GM23338 (cell line): Measurements from ENCODE around the gene DRD2. TPM values are rescaled to one million over a fixed set of nuclear protein-coding genes. Genes with fewer than 3 reads are reported as not detected.

ENCODE experiments used
- ATAC-seq: fragments of 200-7000 bp; cut with Tn5 transposase; 3 replicates; pipeline ENCODE4 v1.9.1; 2020
- DNase-seq: peaks from one replicate; pipeline ENCODE4 v3.0.0-alpha.2; 2015; ENCODE audit warnings: low spot score
- H2AFZ ChIP-seq: fragments of 200-600 bp; sonication (generic); 2 replicates; pipeline ENCODE4 v1.8.0; 2016; ENCODE audit warnings: antibody characterized with exemption, mild to moderate bottlenecking, moderate library complexity
- H3F3A ChIP-seq: fragments of 200-600 bp; sonication (generic); replicated peaks from 2 replicates; pipeline ENCODE4 v1.8.0; 2017; ENCODE audit warnings: antibody characterized with exemption, mixed run types, low read depth
- H3K27ac ChIP-seq: fragments of 200-600 bp; sonication (generic); 2 replicates; pipeline ENCODE4 v1.6.1; 2016; ENCODE audit warnings: low read depth
- H3K27me3 ChIP-seq: fragments of 200-600 bp; sonication (generic); 2 replicates; pipeline ENCODE4 v1.8.0; 2016; ENCODE audit warnings: mild to moderate bottlenecking, mixed run types, moderate library complexity; ENCODE audit not compliant: insufficient read depth
- H3K36me3 ChIP-seq: fragments of 200-600 bp; sonication (generic); 2 replicates; pipeline ENCODE4 v1.8.0; 2016; ENCODE audit warnings: mild to moderate bottlenecking; ENCODE audit not compliant: insufficient read depth
- H3K4me1 ChIP-seq: fragments of 200-600 bp; sonication (generic); 2 replicates; pipeline ENCODE4 v1.8.0; 2016; ENCODE audit warnings: mild to moderate bottlenecking, moderate library complexity; ENCODE audit not compliant: insufficient read depth
- H3K4me2 ChIP-seq: fragments of 200-600 bp; sonication (generic); 2 replicates; pipeline ENCODE4 v1.7.1; 2017; ENCODE audit warnings: mixed run types
- H3K4me3 ChIP-seq: fragments of 200-600 bp; sonication (generic); 2 replicates; pipeline ENCODE4 v1.6.1; 2016; ENCODE audit warnings: mixed run types
- H3K79me2 ChIP-seq: fragments of 200-600 bp; sonication (generic); replicated peaks from 2 replicates; pipeline ENCODE4 v1.8.0; 2017; ENCODE audit warnings: mild to moderate bottlenecking; ENCODE audit not compliant: insufficient read depth
- H3K9me2 ChIP-seq: fragments of 200-600 bp; sonication (generic); 2 replicates; pipeline ENCODE4 v1.8.0; 2017; ENCODE audit not compliant: insufficient read depth
- H4K20me1 ChIP-seq: fragments of 200-600 bp; sonication (generic); replicated peaks from 2 replicates; pipeline ENCODE4 v1.8.0; 2017; ENCODE audit warnings: mild to moderate bottlenecking; ENCODE audit not compliant: insufficient read depth
- H3K27ac Mint-ChIP-seq: 2 replicates; pipeline ENCODE4 v1.8.0; 2020; ENCODE audit warnings: inconsistent platforms, mild to moderate bottlenecking, moderate library complexity, mixed read lengths
- H3K27me3 Mint-ChIP-seq: 3 replicates; pipeline ENCODE4 v1.8.0; 2022; ENCODE audit warnings: low read depth, mild to moderate bottlenecking, moderate library complexity, mixed read lengths, inconsistent platforms; ENCODE audit not compliant: insufficient read depth, poor library complexity
- H3K36me3 Mint-ChIP-seq: 3 replicates; pipeline ENCODE4 v1.8.0; 2021; ENCODE audit warnings: low read depth, mild to moderate bottlenecking, inconsistent platforms, moderate library complexity, mixed read lengths
- H3K4me1 Mint-ChIP-seq: 3 replicates; pipeline ENCODE4 v1.8.0; 2020; ENCODE audit warnings: mild to moderate bottlenecking, inconsistent platforms, mixed read lengths
- H3K4me3 Mint-ChIP-seq: 3 replicates; pipeline ENCODE4 v1.8.0; 2021; ENCODE audit warnings: moderate library complexity, mild to moderate bottlenecking, inconsistent platforms, mixed read lengths
- H3K9me3 Mint-ChIP-seq: 3 replicates; pipeline ENCODE4 v1.8.0; 2020; ENCODE audit warnings: moderate library complexity, mild to moderate bottlenecking, inconsistent platforms, mixed read lengths
- CREB1 ChIP-seq: fragments of 250-450 bp; sonication (Bioruptor Pico); IDR thresholded peaks from 2 replicates; pipeline ENCODE4 v1.5.0; 2020; ENCODE audit warnings: low read depth, mild to moderate bottlenecking, moderate library complexity
- JUNB ChIP-seq: IDR thresholded peaks from one replicate; pipeline ENCODE4 v1.6.1; 2016; ENCODE audit warnings: antibody characterized with exemption; ENCODE audit not compliant: unreplicated experiment
- NANOG ChIP-seq: IDR thresholded peaks from 2 replicates; pipeline ENCODE4 v1.6.1; 2016; ENCODE audit warnings: antibody characterized with exemption, borderline replicate concordance
- POLR2AphosphoS5 ChIP-seq: IDR thresholded peaks from 2 replicates; pipeline ENCODE4 v1.6.1; 2016; ENCODE audit warnings: antibody characterized with exemption, low read depth
- STAT1 ChIP-seq: IDR thresholded peaks from one replicate; pipeline ENCODE4 v1.6.1; 2016; ENCODE audit warnings: antibody characterized with exemption; ENCODE audit not compliant: unreplicated experiment
- ZNF114 ChIP-seq: fragments of 250-450 bp; sonication (Bioruptor Pico); IDR thresholded peaks from 2 replicates; pipeline ENCODE4 v1.5.0; 2020; ENCODE audit warnings: mild to moderate bottlenecking, moderate library complexity
- ZNF331 ChIP-seq: fragments of 250-450 bp; sonication (Bioruptor Pico); IDR thresholded peaks from 2 replicates; pipeline ENCODE4 v1.5.0; 2020; ENCODE audit warnings: low read depth, mild to moderate bottlenecking, moderate library complexity
- polyA plus RNA-seq: library from polyadenylated mRNA; unstranded; fragments of >200 nt; fragmentation: Nextera tagmentation; extraction: Ambion mirVana; gene quantifications from 2 replicates; pipeline ENCODE4 v1.2.1, GENCODE V29; 2016
- total RNA-seq: library from RNA; depleted of rRNA; stranded (reverse); fragments of >200 nt; shearing (Covaris generic); gene quantifications from 2 replicates; pipeline ENCODE4 v1.2.3, GENCODE V29; 2014
- TF ChIP-seq, protein P1 (sequence below): fragments of 250-450 bp; sonication (Bioruptor Pico); IDR thresholded peaks from 2 replicates; pipeline ENCODE4 v1.5.0; 2020; ENCODE audit warnings: mild to moderate bottlenecking, moderate library complexity
- TF ChIP-seq, protein P2 (sequence below), 2 experiments: fragments of 200-600 bp in 1 of 2; sonication (generic) in 1 of 2; conservative IDR thresholded peaks; 2 replicates each; pipeline versions ENCODE4 v1.5.1 to v1.6.1; 2016 to 2017; ENCODE audit warnings: antibody characterized with exemption in 2 of 2, low read depth in 2 of 2, mild to moderate bottlenecking in 2 of 2, moderate library complexity in 1 of 2
- TF ChIP-seq, protein P3 (sequence below): IDR thresholded peaks from one replicate; pipeline ENCODE4 v1.6.1; 2018; ENCODE audit warnings: antibody characterized with exemption; ENCODE audit not compliant: unreplicated experiment

Gene DRD2
- total and polyA plus RNA-seq, 2 experiments from 2014 or later, result 0.21 to 0.66 TPM

DNA sequence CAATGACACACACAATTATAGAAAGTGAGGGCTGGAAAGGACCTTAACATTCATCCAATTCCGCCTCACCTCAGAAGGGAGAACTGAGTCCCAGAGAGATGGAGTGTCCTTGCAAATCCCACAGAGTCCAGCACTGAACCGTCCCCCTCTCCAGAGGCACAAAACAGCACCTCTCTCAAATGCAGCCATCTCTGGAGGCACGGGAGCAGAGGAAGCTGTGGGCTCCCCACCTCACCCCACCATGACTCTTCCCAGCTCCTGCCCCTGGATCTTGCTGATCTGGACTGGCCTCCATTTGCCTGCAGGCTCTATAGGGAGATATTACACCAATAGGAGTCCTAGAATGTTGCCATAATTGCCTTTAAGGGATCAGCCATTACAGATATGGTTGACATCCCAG, 1.4 kb upstream of the DRD2 start (continued):
- TF ChIP-seq, protein P1, sequence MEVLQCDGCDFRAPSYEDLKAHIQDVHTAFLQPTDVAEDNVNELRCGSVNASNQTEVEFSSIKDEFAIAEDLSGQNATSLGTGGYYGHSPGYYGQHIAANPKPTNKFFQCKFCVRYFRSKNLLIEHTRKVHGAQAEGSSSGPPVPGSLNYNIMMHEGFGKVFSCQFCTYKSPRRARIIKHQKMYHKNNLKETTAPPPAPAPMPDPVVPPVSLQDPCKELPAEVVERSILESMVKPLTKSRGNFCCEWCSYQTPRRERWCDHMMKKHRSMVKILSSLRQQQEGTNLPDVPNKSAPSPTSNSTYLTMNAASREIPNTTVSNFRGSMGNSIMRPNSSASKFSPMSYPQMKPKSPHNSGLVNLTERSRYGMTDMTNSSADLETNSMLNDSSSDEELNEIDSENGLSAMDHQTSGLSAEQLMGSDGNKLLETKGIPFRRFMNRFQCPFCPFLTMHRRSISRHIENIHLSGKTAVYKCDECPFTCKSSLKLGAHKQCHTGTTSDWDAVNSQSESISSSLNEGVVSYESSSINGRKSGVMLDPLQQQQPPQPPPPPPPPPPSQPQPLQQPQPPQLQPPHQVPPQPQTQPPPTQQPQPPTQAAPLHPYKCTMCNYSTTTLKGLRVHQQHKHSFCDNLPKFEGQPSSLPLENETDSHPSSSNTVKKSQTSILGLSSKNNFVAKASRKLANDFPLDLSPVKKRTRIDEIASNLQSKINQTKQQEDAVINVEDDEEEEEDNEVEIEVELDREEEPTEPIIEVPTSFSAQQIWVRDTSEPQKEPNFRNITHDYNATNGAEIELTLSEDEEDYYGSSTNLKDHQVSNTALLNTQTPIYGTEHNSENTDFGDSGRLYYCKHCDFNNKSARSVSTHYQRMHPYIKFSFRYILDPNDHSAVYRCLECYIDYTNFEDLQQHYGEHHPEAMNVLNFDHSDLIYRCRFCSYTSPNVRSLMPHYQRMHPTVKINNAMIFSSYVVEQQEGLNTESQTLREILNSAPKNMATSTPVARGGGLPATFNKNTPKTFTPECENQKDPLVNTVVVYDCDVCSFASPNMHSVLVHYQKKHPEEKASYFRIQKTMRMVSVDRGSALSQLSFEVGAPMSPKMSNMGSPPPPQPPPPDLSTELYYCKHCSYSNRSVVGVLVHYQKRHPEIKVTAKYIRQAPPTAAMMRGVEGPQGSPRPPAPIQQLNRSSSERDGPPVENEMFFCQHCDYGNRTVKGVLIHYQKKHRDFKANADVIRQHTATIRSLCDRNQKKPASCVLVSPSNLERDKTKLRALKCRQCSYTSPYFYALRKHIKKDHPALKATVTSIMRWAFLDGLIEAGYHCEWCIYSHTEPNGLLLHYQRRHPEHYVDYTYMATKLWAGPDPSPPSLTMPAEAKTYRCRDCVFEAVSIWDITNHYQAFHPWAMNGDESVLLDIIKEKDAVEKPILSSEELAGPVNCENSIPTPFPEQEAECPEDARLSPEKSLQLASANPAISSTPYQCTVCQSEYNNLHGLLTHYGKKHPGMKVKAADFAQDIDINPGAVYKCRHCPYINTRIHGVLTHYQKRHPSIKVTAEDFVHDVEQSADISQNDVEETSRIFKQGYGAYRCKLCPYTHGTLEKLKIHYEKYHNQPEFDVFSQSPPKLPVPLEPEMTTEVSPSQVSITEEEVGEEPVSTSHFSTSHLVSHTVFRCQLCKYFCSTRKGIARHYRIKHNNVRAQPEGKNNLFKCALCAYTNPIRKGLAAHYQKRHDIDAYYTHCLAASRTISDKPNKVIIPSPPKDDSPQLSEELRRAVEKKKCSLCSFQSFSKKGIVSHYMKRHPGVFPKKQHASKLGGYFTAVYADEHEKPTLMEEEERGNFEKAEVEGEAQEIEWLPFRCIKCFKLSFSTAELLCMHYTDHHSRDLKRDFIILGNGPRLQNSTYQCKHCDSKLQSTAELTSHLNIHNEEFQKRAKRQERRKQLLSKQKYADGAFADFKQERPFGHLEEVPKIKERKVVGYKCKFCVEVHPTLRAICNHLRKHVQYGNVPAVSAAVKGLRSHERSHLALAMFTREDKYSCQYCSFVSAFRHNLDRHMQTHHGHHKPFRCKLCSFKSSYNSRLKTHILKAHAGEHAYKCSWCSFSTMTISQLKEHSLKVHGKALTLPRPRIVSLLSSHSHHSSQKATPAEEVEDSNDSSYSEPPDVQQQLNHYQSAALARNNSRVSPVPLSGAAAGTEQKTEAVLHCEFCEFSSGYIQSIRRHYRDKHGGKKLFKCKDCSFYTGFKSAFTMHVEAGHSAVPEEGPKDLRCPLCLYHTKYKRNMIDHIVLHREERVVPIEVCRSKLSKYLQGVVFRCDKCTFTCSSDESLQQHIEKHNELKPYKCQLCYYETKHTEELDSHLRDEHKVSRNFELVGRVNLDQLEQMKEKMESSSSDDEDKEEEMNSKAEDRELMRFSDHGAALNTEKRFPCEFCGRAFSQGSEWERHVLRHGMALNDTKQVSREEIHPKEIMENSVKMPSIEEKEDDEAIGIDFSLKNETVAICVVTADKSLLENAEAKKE (CRISPR knock-in tag), result no peak
- TF ChIP-seq POLR2AphosphoS5 (no peak), ZNF331 (no peak), CREB1 (CRISPR knock-in tag) (no peak), JUNB (no peak), STAT1 (no peak)
- TF ChIP-seq, protein P2, sequence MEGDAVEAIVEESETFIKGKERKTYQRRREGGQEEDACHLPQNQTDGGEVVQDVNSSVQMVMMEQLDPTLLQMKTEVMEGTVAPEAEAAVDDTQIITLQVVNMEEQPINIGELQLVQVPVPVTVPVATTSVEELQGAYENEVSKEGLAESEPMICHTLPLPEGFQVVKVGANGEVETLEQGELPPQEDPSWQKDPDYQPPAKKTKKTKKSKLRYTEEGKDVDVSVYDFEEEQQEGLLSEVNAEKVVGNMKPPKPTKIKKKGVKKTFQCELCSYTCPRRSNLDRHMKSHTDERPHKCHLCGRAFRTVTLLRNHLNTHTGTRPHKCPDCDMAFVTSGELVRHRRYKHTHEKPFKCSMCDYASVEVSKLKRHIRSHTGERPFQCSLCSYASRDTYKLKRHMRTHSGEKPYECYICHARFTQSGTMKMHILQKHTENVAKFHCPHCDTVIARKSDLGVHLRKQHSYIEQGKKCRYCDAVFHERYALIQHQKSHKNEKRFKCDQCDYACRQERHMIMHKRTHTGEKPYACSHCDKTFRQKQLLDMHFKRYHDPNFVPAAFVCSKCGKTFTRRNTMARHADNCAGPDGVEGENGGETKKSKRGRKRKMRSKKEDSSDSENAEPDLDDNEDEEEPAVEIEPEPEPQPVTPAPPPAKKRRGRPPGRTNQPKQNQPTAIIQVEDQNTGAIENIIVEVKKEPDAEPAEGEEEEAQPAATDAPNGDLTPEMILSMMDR (conservative IDR thresholded peaks at IDR 0.05; ENCODE audit: low read depth in 2 of 2), result no peak

- H3K4me2 ChIP-seq, result peak overlapping the region; percentile 92
- peak overlapping the region; percentile 94 for H2AFZ ChIP-seq
- Mint-ChIP-seq H3K4me3 (peak overlapping the region; percentile 72), H3K27ac (no peak overlapping the region), H3K4me1 (peaks cover 28% of the 10 kb centered on the region), H3K27me3 (peaks cover 29% of the 10 kb centered on the region), H3K9me3 (no peaks in the 10 kb centered on the region), H3K36me3 (no peaks in the 10 kb centered on the region)
- DNase-seq (peak; percentile 98), ATAC-seq (peak; percentile 75)
- H3K27ac ChIP-seq, result no peak overlapping the region
- peaks cover 35% of the 10 kb centered on the region for H3K27me3 ChIP-seq
- no peaks in the 10 kb centered on the region; the same call in 1 of the 2 replicates for H4K20me1 ChIP-seq
- no peaks in the 10 kb centered on the region for H3K9me2 ChIP-seq
- H3K4me3 ChIP-seq, result peak overlapping the region; percentile 86
- H3K36me3 ChIP-seq, result no peaks in the 10 kb centered on the region
- H3K4me1 ChIP-seq, result peaks cover 12% of the 10 kb centered on the region; the same call in 1 of the 2 replicates
- H3F3A ChIP-seq, result no peaks in the 10 kb centered on the region
- H3K79me2 ChIP-seq, result no peaks in the 10 kb centered on the region
- TF ChIP-seq, protein P3, sequence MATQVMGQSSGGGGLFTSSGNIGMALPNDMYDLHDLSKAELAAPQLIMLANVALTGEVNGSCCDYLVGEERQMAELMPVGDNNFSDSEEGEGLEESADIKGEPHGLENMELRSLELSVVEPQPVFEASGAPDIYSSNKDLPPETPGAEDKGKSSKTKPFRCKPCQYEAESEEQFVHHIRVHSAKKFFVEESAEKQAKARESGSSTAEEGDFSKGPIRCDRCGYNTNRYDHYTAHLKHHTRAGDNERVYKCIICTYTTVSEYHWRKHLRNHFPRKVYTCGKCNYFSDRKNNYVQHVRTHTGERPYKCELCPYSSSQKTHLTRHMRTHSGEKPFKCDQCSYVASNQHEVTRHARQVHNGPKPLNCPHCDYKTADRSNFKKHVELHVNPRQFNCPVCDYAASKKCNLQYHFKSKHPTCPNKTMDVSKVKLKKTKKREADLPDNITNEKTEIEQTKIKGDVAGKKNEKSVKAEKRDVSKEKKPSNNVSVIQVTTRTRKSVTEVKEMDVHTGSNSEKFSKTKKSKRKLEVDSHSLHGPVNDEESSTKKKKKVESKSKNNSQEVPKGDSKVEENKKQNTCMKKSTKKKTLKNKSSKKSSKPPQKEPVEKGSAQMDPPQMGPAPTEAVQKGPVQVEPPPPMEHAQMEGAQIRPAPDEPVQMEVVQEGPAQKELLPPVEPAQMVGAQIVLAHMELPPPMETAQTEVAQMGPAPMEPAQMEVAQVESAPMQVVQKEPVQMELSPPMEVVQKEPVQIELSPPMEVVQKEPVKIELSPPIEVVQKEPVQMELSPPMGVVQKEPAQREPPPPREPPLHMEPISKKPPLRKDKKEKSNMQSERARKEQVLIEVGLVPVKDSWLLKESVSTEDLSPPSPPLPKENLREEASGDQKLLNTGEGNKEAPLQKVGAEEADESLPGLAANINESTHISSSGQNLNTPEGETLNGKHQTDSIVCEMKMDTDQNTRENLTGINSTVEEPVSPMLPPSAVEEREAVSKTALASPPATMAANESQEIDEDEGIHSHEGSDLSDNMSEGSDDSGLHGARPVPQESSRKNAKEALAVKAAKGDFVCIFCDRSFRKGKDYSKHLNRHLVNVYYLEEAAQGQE, result peak; percentile 91
- TF ChIP-seq NANOG, result no peak
- no peak for TF ChIP-seq ZNF114 (CRISPR knock-in tag)
- TF ChIP-seq ZNF331, result no peak
- TF ChIP-seq POLR2AphosphoS5, result no peak
Measured at GRCh38 chr11:113474362-113475159, 637 bp downstream of the DRD2 start.
